ENCODE data around the gene ZNF385D.
"Not testable (repeated sequence)": the region's sequence is repeated elsewhere in the genome, so short reads cannot be mapped to it uniquely, and the experiment has no call there.

The ZNF385D gene

DNA sequence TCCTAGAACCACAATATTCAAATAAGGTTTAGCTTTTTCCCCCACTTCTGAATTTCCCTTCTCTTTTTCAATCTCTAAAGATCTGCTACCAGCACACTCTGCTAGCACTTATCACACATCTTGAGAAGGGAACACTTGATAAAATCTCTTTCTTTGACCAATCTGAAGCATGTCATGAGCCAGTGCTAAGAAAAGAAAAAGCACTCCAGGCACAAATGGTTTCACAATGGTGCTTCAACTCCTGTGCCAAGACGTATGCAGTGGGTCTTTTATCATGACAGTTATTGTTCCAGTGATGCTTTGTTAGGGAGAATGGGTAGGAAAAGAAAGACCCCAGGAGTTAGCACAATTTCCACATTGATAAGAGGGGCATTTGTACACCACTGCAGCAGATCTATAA is 248.4 kb downstream of the ZNF385D start:
- no peak for DNase-seq

DNA sequence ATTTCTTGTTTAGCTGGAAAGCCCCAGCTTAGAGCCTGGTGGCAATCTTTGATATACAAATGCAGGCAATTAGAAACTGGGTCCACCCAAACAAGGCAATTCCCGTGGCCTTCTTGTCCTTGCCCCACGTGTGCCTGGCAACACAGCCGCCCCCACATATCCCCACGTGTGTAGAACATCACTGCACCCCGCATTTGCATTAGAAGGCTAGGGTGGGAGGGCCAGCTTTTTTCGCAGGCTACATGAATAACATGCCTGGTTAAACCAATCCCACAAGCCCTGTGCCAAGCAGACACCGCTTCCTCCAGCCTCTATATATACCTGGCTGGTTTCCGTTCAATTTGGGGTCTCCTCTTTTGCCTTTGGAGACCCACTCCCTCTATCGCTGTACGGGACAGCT is 250.2 kb downstream of the ZNF385D start:
- DNase-seq: no peak

DNA sequence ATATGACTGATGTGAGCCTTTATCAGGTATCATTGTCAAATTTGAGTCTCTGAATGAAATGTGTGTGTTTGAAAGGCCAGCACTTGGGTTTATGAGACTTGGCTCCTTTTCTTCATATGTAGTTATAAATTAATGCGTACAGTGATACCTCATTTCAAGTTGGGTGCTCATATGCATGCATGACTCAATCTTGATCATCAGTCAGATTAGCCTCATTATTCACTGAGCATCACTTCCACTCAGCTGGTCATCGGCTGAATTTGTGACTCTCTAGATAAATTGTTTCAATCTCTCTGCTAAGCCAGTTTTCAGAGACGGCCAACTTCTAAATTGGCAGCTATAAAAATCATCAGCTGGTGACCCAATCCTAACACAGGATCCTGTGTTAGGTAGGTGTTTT is 260.3 kb downstream of the ZNF385D start:
- not testable (repeated sequence) for DNase-seq

DNA sequence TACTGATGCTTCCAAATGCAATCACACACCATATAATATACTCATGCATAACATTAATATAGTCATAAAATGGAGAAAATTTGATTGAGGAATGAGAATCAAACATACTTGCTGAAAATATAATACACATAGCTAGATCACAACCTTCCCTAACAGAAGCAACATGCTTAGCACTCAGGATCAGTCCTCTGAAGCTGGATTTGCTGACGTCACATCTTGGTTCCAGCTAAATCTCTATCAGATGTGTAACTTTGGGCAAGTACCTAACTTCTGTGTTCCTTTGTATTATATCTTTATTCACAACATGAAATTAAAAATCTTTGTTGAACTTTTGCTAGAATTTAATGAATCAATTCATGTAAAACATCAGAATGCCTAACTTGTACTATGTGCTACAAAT is 263.5 kb downstream of the ZNF385D start:
- no peak for DNase-seq

DNA sequence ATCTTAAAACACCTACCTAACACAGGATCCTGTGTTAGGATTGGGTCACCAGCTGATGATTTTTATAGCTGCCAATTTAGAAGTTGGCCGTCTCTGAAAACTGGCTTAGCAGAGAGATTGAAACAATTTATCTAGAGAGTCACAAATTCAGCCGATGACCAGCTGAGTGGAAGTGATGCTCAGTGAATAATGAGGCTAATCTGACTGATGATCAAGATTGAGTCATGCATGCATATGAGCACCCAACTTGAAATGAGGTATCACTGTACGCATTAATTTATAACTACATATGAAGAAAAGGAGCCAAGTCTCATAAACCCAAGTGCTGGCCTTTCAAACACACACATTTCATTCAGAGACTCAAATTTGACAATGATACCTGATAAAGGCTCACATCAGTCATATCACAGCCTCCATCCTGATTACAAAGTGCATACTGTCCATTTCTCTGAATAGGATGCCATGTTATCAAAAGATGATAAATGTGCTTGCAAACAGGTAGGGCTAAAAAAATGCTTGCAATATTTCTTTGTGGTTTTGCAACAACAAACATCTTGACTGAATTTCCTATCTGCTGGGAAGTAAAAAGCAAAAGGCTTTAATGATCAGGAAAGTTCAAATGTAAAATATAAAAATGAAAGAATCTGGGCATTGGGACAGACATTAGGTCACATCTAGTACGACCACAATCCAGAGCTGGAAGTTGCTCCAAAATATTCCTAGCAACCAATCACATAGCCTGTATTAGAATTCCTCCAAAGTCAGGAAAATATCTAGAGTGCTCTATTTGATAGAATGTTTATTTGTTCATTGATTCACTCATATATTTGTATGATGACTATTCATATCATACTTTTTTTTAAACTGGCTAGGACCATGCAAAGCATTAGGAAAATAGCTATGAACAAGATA is 264.7 kb downstream of the ZNF385D start:
- not testable (repeated sequence) for DNase-seq

DNA sequence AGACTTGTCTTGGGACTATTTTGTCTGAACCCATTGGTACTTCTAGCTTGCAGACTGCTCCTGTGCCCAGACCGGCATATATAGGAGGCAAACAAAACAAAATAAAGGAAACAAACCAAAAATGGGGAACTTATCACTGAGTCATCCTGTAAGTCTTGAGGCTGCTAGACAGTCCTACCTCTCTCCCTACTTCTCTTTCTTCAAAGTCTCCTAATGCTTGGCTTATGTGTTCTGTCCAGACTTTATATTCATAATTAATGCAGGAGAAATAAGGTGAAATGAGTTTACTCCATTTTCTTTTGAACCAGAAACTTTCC is 266.2 kb downstream of the ZNF385D start:
- DNase-seq: no peak

DNA sequence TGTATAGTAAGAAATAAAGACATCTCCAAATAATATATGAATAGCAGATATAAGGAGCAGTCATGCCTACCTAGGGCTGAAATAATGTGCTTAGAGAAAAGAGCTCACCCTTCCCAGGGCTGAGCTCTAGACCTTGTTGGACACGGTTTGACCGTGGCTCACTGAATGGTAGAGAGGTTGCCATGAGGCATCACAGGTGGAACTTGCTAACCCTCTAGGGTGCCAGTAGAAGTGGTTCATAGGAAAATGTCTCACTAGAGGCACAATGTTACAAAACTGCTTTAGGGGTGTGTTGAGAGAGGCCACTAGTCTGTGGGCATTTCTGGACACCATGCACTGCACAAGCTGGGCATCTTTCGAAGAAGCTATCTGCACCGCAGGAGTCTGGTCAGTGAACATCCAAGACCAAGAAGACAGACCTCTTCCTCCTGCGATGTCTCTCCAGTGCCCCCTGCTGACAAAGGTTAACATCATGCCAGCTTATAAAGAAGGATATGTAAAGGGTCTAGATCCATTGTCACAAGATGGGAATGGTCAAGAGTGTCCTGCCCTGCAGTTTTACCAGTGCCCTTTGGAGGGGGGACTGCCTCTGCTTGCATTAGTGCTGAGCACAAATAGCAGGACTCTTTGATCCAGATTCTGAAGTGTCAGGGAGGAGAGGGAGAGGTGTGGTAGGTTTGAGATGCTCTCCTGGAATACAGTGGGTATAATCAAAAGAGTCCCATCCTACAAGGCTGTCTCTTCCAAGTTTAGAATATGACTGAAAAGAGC is 266.8 kb downstream of the ZNF385D start:
- DNase-seq: peak; percentile 1

DNA sequence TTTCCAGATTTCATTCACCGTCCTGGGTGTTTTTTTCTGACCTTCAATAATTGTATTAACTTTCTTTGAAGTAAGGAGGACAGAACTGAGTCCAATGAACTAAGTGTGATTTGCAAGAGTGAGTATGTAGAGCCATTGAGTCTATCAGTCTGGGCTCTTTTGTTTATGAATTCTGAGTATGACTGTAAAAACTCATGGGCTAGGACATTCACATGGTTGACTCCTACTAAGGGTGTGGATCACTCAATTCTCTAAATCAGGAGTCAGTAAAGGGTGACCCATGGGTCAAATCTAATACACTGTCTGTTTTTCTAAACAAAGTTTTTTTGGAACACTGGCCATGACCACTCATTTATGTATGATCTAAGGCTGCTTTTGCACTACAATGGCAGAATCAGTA is 269.0 kb downstream of the ZNF385D start:
- DNase-seq: no peak

DNA sequence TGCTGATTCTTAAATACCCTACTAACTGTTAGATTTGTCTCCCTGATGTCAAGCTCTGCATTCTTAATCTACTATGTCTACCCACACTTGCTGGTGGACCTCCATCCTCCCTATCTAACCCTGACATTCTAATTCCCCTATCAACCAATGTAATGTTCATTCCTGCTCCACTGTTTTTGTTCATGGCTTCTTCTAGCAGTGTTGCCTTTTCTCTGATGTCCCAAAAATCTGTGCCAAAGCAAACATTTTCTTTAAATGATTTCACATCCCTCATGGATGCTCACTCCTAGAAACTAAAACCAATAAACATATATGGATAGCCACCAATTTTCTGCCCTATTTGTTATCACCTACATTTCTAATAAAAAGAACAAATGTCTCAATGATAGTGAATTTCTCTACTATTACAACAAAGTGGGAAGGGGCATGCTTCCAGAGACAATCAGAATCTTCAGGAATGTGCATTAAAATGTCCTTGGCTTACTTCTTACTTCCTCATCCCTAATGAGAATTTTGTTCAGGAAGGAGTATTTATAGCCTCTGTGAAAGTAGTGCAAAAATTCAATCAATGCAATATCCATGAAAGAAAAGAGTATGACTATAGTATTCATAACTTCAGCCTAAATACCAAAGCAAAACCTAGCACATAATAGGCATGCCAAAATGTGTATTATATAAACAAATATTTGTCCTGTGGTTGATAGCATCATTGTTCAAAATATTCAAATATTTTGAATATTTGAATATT is 273.3 kb downstream of the ZNF385D start:
- DNase-seq: no peak

DNA sequence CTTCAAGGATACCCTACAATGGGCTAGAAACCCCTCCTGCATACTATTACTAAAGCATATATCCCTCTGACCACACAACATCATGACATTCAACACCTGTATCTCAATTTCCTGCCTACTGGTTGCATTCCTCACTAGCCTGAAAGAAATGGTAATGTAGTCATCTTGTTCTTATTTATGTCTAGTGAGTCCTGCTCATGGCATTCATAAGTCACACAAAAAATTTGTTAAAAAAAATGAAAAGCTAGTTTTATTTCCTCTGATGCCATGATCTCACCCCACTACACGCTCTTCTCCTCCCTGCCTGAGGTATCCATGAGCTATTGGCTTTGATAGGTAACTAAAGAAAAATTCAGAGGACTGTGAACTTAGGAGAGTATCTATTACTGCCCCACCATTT is 284.5 kb downstream of the ZNF385D start:
- no peak for DNase-seq

DNA sequence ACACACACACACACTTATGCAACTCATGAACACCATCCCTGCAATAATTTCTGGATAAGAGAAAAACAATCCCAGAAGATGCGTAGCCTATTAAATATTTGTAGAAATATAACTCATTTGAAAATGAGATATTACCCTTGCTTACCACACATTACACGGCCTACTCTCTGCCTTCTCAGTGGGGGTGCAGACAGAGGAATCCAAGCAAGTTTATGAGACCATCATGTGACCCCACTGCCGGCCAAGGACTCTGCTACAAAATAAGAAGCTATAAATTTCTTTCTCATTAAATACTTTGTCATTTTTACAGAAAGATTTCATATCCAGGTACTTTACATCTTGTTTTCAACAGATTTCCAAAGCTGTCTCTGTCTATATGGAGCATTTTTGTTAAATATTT is 286.3 kb downstream of the ZNF385D start:
- no peak for DNase-seq

DNA sequence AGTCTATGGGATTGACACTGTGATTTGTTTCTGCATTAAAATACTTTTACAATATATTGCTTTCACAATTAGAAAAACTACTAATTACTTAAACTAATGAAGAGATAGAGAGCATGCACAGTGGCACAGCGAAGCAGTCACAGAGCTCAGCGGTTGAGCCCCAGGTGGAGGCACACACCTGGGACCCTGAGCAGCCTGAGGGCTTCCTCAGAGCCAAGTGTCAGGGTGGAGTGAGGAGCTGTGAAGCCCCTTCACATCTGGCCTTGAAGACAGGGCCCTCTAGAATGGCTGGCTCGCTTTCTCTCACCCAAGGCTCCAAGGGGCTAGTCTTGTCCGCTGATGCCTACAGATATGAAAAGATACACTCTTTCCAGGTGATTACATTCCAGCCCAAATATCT is 287.7 kb downstream of the ZNF385D start:
- DNase-seq: no peak

DNA sequence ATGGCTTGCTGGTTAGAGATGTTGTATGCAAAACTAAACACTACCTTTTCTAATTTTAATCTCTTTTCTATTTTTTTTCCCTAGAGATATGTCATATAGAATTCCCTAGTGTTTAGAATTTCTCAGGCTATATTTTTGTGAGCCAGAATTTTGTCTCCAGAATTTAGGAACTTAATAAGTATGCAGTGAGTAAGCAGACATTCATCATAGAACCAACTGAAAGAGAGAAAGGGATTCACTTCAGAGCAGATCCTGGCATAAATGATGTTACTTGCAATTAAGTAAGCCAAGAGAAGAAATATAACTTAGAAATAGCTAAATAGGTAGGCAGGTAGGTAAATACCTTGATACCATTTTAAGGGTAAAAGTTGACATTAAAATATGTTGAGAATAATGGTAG is 288.9 kb downstream of the ZNF385D start:
- DNase-seq: no peak

DNA sequence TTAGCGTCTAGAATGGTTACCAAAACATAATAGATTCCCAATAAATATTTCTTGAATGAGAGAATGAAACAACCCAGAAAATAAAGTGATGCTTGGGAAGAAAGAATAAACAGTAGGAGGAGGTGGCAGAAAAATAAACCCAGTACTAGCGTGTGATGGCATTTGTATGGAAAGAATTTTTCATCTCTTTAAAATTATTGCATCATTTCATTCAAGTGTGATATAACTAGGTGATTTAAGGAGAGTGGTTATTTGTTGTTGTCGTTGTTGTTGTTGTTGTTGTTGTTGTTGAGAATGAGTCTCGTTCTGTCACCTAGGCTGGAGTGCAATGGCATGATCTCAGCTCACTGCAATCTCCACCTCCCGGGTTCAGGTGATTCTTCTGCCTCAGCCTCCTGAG is 293.9 kb downstream of the ZNF385D start:
- no peak for DNase-seq

DNA sequence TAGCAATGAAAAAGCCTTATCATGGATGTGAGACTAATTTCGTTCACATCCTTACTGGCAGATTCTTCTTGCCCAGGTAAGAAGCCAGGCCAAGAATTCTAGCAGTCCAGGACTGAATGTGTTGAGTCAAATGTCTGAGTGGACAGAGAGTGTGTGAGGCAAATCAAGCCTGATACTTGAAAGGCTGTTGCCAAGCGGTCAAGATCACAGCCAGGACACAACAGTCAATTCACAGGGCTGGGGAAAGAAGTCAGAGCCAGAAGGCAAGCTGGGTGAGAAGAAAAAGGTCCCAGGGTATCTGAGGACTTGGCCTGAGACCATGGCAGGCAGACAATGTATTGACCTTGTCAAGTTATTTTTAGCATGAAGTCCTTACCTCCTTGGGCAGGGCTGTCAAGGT is 301.3 kb downstream of the ZNF385D start:
- DNase-seq: no peak

DNA sequence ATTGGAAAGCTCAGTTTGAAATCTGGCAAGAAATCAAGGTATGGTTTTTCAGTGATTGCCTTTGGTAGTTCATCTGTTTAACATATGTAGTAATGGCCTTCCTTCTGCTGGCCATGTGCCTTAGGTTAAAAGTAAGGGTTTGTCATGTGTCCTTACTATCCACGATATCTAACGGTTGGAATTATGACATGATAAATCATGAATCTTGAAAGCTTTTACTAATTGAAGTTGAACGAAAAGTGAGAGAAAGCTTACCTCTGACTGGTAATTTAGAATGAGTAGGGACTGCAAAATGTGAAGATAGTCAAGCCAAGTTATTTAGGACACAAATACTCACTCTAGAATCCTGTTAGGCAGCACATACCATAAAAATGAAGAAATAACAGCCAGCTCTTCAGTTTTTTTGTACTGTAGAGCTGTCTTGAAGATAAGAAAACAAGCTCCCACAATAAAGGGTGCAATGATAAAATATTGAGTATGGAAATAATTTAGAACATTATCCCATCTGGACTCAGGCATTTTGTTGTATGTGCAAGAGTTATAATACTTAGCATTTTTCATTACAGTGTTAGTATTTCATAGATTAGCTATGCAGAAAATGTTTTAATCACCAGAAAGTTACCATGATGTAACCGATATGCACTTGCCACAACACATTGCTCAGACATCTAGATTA is 303.4 kb downstream of the ZNF385D start:
- no peak for DNase-seq

DNA sequence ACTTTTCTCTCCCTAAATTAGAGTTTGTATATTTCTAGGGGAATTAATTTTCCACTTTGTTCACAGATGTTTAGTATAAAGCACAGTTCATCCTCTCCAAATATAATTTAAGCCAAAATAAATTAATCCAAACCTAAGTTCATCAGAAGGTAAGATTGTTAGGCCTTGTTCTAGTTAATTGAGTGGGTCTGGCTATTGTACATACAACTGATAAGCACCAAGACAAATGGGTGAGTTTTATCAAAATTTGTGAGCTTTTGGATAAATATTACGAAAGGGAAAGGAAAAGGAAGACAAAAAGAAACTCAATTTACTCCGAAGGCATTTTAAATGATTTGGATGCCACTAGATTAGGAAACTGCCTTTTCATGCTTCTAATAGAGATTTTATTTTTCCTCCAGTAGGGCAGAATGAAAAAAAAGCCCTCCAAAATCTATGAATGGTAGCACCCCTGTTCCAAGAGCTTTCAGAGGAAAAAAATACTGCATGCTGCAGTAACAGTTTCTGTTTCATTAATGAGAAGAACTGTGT is 304.0 kb downstream of the ZNF385D start:
- DNase-seq: no peak

DNA sequence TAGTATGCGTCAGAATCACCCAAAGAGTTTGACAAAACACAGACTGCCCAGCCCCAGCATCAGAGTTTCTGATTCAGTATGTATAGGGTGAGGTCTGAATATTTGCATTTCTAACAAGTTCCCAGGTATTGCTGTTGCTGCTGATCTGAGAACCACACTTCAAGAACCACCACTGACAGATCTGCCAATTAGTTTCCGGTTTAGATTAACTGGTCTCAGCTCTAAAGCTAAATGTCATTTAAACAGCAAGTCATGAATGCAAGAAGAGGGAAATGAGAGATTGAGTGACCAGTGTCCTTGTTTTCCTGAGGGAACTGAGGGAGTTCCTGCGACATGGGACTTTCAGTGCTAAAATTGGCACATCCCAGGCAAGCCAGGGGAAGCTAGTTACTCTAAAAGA is 305.0 kb downstream of the ZNF385D start:
- DNase-seq: no peak

DNA sequence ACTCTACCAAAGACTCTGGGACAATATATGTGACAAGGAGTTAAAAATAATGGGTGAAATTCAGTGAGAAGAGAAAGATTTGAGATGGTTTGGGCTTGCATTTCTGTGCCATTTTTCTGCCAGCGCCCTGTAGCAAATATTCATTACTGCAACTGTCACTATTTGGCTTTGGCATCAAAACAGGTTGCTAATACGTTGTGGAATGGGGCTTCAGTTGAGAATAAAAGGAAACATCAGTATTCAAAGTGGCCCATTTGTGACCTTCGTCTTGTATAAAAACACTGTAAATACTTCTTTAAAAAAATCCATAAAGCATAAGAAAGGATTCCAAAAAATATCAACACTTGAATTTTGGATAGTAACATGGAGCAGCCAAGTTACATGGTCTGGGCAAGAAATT is 309.2 kb downstream of the ZNF385D start:
- DNase-seq: no peak

DNA sequence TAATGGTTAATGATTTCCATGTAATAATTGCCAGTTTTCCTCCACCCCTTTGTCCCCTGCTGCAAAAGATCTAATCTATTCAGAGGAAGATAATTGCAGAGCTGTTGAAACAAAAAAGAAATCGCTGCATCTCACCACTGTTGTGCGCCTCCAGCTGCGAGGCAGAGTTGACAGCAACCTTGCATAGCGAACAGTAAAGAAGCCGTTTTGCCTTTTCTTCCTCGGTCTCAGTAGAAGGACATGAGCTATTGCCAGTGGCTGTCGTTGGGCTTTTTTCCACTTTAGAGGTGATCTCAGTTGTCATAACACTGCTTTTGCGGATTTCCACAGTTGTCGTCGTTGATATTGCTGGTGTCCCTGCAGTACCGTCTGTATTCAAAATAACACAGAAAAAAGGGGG is 314.2 kb downstream of the ZNF385D start:
- no peak for DNase-seq

DNA sequence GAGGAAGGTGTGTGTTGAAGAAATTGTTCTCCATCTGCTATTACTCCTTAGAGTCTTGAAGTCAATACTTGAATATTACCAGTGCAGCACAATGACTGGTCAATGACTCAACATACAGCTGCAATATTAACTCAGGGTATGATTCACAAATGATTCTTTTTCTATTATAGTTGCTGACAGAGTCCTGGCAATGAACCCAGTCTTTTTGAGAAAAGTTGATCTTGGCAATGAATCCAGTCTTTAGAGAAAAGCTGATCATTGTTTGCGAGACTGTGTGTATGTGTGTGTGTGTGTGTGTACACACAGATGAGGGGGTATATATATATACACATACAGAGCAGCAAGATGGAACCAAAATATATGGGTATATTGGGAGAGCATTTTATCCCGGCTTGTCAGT is 315.1 kb downstream of the ZNF385D start:
- DNase-seq: no peak

DNA sequence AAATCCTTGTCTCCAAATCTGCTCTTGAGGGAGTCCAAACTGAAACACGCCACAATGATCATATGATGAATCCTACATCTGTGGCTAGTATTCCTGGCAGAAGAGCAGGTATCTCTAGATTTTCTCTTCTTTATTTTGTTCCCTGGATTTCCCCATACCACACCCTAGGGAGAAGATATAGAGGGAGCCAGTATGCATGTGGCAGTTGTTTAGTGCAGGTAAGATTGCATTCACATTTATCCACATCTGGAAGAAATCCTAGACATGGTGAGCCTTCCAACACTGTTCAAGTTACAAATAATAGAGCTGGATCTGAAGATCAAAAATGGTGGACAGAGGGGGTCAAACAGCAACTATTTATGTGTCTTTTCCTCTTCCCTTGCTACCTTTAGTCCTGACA is 316.7 kb downstream of the ZNF385D start:
- no peak for DNase-seq

DNA sequence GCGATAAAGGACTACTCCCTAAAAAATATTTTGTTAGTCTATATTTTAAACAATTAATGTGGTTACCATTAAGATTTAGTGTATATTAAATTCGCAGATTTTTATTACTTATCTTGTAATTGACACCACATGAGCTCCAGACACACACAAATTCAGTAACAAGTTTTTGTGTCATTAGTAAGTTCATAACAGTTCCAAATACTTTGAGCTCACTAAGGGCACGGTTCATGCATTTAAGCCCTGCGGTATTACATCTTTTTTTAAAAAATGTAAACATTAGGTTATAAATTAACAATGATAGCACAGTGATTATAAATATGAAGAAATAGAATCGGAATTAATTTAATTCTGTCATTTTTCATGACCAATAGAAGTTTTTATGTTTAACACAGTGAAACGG is 317.3 kb downstream of the ZNF385D start:
- DNase-seq: no peak
